Activated CD8-positive, alpha-beta memory T cell treated with anti-CD3 and anti-CD28 coated beads, Interleukin-2, amount 50 U/mL, for 24 hours (primary cell): Measurements from ENCODE around the gene TUBG1.
"Not testable (repeated sequence)": the region's sequence is repeated elsewhere in the genome, so short reads cannot be mapped to it uniquely, and the experiment has no call there.

Experiments used
- DNase-seq: peaks from one replicate; pipeline ENCODE4 v3.0.0-alpha.2; 2020; ENCODE audit errors: extremely low read depth

The TUBG1 gene

GRCh38 chr17:42623732-42624596 is 14.5 kb downstream of the TUBG1 start:
- no peak for DNase-seq

DNA sequence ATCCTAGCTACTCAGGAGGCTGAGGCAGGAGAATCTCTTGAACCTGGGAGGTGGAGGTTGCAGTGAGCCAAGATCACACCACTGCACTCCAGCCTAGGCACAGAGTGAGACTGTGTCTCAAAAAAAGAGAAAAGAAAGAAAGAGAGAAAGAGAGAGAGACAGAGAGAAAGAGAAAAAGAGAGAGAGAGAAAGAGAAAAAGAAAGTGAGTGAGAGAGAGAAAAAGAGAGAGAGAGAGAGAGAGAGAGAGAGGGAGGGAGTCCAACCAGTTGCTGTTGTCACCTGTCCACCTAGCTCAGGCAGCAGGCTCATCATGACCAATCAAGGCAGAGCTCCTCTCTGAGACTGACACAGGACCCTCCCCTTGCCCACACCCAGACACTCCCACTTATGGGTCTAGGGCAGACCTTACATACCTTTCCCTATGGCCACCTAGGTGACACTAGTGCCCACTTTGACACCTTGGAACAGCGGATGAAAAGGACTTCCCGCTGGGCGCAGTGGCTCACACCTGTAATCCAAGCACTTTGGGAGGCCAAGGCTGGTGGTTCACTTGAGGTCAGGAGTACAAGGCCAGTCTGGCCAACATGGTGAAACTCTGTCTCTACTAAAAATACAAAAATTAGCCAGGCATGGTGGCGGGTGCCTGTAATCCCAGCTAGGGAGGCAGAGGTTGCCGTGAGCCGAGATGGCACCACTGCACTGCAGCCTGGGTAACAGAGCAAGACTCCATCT is 17.7 kb downstream of the TUBG1 start:
- DNase-seq: not testable (repeated sequence)

DNA sequence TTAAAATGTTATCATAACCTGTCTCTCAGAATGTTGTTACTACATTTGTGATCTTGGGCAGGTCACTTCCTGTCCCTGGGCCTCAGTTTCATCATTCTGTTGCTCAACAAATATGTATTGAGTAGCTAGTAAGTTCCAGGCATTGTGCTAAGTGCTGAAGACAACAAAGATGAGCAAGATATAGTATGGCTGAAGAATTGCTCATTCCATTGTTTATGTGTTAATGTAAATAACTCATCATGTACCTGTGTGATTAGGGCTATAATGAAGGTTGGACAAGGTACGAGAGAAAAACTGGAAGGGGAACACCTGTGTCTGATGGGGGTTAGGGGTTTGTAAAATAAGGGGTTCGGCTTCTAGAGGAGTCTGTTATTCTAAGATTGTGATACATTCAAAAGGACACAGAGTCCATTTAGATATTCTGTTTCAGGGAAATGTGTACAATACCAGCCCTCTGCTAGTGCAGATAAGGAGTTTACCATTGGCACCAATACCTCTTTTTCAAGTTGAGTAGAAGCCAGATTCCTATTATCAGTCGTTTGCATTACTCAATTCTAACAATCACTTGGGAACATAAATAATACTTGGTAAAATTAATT is 20.0 kb downstream of the TUBG1 start:
- no peak for DNase-seq

- DNase-seq: no peak
Measured at GRCh38 chr17:42632949-42633444, 23.5 kb downstream of the TUBG1 start.

- no peak for DNase-seq
Measured at GRCh38 chr17:42639525-42640113, 30.1 kb downstream of the TUBG1 start.

DNA sequence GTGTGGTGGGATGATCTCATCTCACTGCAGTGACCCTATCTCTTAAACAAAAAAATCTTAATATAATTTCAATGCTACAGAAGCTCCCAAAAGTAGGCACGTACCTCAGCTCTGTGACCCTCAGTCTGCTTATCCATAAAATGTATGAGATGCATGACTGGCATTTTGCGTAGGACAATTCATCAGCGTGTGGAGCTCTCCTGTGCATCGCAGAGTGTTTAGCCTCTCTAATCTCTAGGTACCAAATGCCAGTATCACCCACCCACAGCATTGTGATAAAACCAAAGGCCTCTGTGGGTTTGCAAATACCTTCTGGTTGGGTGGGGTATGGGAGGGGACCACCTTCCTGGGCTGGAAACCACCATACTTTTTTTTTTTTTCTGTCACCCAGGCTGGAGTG is 30.6 kb downstream of the TUBG1 start:
- DNase-seq: no peak

GRCh38 chr17:42642336-42642735 is 32.9 kb downstream of the TUBG1 start:
- DNase-seq: no peak

GRCh38 chr17:42647778-42648177 is 38.3 kb downstream of the TUBG1 start:
- DNase-seq: no peak

- DNase-seq: no peak
Measured at GRCh38 chr17:42651392-42651791, 41.9 kb downstream of the TUBG1 start.

DNA sequence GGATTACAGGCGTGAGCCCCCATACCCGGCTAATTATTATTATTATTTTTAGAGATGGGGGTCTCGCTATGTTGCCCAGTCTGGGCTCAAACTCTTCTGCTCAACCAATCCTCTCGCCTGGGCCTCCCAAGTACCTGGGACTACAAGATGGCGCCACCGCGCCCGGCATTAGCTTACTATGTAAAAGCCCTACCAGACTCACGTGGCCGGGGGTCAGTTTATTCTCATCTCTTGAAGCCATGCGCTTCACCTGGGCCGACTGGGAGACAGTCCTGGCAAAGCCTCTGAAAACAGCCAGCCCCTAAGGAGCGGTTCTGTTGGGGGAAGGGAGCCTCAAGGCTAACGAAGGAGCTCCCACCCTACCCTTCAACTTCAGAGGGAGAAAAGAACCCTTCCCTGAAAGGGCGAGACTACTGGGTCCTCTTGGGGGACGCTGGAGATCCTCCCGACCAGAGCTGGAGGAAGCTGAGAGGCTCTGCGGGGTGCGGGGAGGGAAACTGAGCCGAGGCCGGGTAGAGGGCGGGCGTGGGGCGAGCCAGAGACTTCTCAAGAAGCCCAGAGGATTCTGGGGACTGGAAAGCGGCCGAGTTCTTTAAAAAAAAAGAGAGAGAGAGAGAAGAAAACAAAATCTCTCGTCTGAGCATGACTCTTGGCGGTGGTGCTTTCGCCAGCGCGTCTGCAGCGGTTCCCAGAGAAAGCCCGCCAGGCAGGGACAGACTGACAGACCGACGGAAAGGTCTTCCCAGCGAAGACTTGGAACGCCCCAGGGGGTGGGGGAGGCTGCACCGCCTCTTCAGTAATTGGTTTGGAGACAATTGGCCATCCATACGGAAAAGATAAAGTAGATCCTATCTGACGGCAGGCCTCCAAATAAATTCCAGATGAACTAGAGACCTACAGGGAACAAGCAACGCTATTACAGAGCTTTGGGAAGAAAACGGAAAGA is 44.0 kb downstream of the TUBG1 start:
- DNase-seq: no peak

GRCh38 chr17:42655528-42655927 is 46.0 kb downstream of the TUBG1 start:
- DNase-seq: no peak

DNA sequence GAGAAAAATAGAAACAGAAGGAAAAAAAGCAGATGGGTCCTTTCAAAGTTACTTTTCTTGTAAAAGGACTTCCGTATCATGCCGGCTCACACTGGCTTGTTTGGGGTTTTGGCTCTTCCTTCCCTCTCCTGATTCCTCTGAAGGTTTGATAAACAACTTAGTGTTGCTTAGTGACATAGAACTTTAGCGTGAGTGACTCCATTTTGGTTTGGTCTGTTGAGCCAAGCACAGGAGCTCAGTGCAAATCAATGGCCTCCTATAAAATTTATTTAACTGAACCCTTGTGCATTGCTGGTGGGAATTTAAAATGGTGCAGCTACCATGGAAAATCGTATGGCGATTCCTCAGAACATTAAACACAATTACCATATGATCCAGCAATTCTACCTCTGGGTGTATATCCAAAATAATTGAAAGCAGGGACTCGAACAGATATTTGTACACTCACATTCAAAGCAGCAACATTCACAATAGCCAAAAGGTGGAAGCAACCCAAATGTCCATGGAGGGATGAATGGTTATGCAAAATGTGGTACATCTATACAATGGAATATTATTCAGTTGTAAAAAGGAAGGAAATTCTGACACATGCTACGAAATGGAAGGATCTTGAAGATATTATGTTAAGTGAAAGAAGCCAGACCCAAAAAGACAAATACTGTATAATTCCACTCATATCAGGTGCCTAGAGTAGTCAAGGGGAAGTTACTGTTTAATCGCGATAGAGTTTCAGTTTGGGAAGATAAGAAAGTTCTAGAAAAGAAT is 48.5 kb downstream of the TUBG1 start:
- DNase-seq: no peak

GRCh38 chr17:42659079-42659931 is 49.8 kb downstream of the TUBG1 start, which contains the start of gene TUBG2:
Gene TUBG2, plus strand, starts transcription at chr17:42659284. Its CDS starts 220 bp downstream, at chr17:42659504.
- DNase-seq: peak; percentile 46

- DNase-seq: not testable (repeated sequence)
Measured at GRCh38 chr17:42659932-42660274, 50.4 kb downstream of the TUBG1 start.

DNA sequence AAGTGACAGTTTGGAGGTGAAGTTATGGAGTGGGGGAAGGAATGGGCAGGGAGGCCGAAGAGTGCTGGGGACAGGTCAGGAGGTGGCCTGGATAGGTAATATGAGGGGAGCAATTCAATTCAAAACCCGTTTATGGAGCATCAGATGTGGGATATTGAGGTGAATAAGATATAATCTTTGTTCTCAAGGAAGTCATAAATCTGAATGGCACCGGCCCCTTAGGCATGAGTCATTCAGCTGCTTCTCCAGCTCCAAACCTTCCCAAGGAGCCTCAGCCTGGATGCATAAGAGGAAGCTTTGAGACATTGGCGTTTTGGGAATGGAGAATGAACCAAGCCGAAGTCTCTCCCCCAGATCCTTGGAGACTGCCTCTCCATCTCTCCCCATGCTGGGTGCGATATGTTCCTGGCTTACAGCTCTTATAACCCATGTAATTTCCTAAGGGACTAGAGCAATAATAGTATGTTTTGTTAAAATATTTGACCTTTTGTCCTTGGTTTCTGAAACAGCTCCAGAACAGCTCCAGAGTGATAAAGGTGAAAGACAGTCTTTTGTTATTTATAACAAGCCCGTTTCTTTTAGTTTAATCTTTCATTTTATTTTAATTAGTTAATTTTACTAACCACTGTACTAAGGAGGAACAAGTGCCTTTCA is 51.3 kb downstream of the TUBG1 start:
- DNase-seq: no peak
